ENCODE results near the gene PFKFB2.

The PFKFB2 gene

GRCh38 chr1:207055386-207056001 lies 2.4 kb downstream of the PFKFB2 start:
- TF ChIP-seq CTCF (IDR thresholded peaks at IDR 0.05; ENCODE audit: poor library complexity, severe bottlenecking): no peak
- H3K27ac ChIP-seq (ENCODE audit: poor library complexity, severe bottlenecking): no peak overlapping the region
- no peak for ATAC-seq (ENCODE audit: low read depth)
- no peak for DNase-seq (ENCODE audit: low spot score)
- no peak overlapping the region for H3K4me3 ChIP-seq (ENCODE audit: severe bottlenecking)
- no peaks in the 10 kb centered on the region for H3K27me3 ChIP-seq (ENCODE audit: insufficient read depth, poor library complexity, severe bottlenecking)
- no peaks in the 10 kb centered on the region for H3K9me3 ChIP-seq (ENCODE audit: severe bottlenecking)
- H3K4me1 ChIP-seq (ENCODE audit: insufficient read depth, poor library complexity, severe bottlenecking): peaks cover 11% of the 10 kb centered on the region
- H3K36me3 ChIP-seq (ENCODE audit: low read depth): peaks cover 17% of the 10 kb centered on the region; the same call in 1 of the 2 replicates

GRCh38 chr1:207056673-207057072 lies 3.6 kb downstream of the PFKFB2 start:
- ATAC-seq (ENCODE audit: low read depth) (no peak), DNase-seq (ENCODE audit: low spot score) (no peak)
- Histone ChIP-seq H3K4me1 (ENCODE audit: insufficient read depth, poor library complexity, severe bottlenecking) (peaks cover 6% of the 10 kb centered on the region), H3K9me3 (ENCODE audit: severe bottlenecking) (no peaks in the 10 kb centered on the region), H3K27ac (ENCODE audit: poor library complexity, severe bottlenecking) (no peak overlapping the region), H3K4me3 (ENCODE audit: severe bottlenecking) (no peak overlapping the region), H3K27me3 (ENCODE audit: insufficient read depth, poor library complexity, severe bottlenecking) (no peaks in the 10 kb centered on the region), H3K36me3 (ENCODE audit: low read depth) (peaks cover 24% of the 10 kb centered on the region)
- TF ChIP-seq CTCF (IDR thresholded peaks at IDR 0.05; ENCODE audit: poor library complexity, severe bottlenecking): no peak

- no peak overlapping the region for H3K4me3 ChIP-seq (ENCODE audit: severe bottlenecking)
- no peaks in the 10 kb centered on the region for H3K27me3 ChIP-seq (ENCODE audit: insufficient read depth, poor library complexity, severe bottlenecking)
- no peak for DNase-seq (ENCODE audit: low spot score)
- H3K27ac ChIP-seq (ENCODE audit: poor library complexity, severe bottlenecking): no peak overlapping the region
- no peak for TF ChIP-seq CTCF (IDR thresholded peaks at IDR 0.05; ENCODE audit: poor library complexity, severe bottlenecking)
- no peaks in the 10 kb centered on the region for H3K9me3 ChIP-seq (ENCODE audit: severe bottlenecking)
- ATAC-seq (ENCODE audit: low read depth): no peak
- no peaks in the 10 kb centered on the region for H3K4me1 ChIP-seq (ENCODE audit: insufficient read depth, poor library complexity, severe bottlenecking)
- peaks cover 36% of the 10 kb centered on the region for H3K36me3 ChIP-seq (ENCODE audit: low read depth)
These were observed 5.2 kb downstream of the PFKFB2 start for GRCh38 chr1:207058252-207058651.

- no peak for DNase-seq (ENCODE audit: low spot score)
- Histone ChIP-seq H3K4me1 (ENCODE audit: insufficient read depth, poor library complexity, severe bottlenecking) (no peaks in the 10 kb centered on the region), H3K27me3 (ENCODE audit: insufficient read depth, poor library complexity, severe bottlenecking) (no peaks in the 10 kb centered on the region), H3K9me3 (ENCODE audit: severe bottlenecking) (no peaks in the 10 kb centered on the region), H3K36me3 (ENCODE audit: low read depth) (peaks cover 40% of the 10 kb centered on the region), H3K4me3 (ENCODE audit: severe bottlenecking) (no peak overlapping the region), H3K27ac (ENCODE audit: poor library complexity, severe bottlenecking) (no peak overlapping the region)
- no peak for ATAC-seq (ENCODE audit: low read depth)
- TF ChIP-seq CTCF (IDR thresholded peaks at IDR 0.05; ENCODE audit: poor library complexity, severe bottlenecking): no peak
These were observed 6.1 kb downstream of the PFKFB2 start for GRCh38 chr1:207058878-207059867.
